Measurements from ENCODE around the gene ZNHIT2. TPM values are rescaled to one million over a fixed set of nuclear protein-coding genes. Genes with fewer than 3 reads are reported as not detected.

Gene ZNHIT2
- total RNA-seq, 4 donors from 2014 or later, result 4.4 to 12.6 (median 8.2) TPM

- no peak for TF ChIP-seq CTCF (IDR thresholded peaks at IDR 0.05; ENCODE audit: low read depth)
Measured at GRCh38 chr11:65071907-65072630, 45.4 kb downstream of the ZNHIT2 start.

GRCh38 chr11:65069217-65069616, 48.3 kb downstream of the ZNHIT2 start:
- no peak for TF ChIP-seq CTCF (IDR thresholded peaks at IDR 0.05; ENCODE audit: low read depth)

GRCh38 chr11:65067446-65067845, 50.1 kb downstream of the ZNHIT2 start:
- TF ChIP-seq CTCF (IDR thresholded peaks at IDR 0.05; ENCODE audit: low read depth), result no peak

GRCh38 chr11:65066805-65067291, 50.7 kb downstream of the ZNHIT2 start:
- no peak for TF ChIP-seq CTCF (IDR thresholded peaks at IDR 0.05; ENCODE audit: low read depth)

Small RNAs within 50 kb of the gene (small RNA-seq; reads per million reads assigned to genes)
- gene HIGD1AP10 (not detected), gene PDCL2P2 (not detected), gene RNU2-23P (not detected)

Other genes with a start within 250 kb of the ZNHIT2 start
- 100 to 1,000 TPM in 1 of 4 donors, 10 to 100 TPM in 3; 37.2 to 108 (median 46.4) TPM for gene EHD1, start 239.1 kb downstream of the ZNHIT2 start, total RNA-seq
- 10 to 100 TPM; 12.4 to 47.7 (median 22.2) TPM for gene ATG2A, start 200.5 kb downstream of the ZNHIT2 start, total RNA-seq
- gene PPP2R5B, start 193.0 kb downstream of the ZNHIT2 start, total RNA-seq, result 10 to 100 TPM in 2 of 4 donors, 1 to 10 TPM in 2; 8.8 to 19.8 (median 14.3) TPM
- gene GPHA2, start 181.8 kb downstream of the ZNHIT2 start, total RNA-seq, result not detected
- not detected for gene MAJIN, start 145.6 kb downstream of the ZNHIT2 start, total RNA-seq
- gene BATF2, start 120.7 kb downstream of the ZNHIT2 start, total RNA-seq, result 1 to 10 TPM in 2 of 4 donors, under 1 TPM in 1, not detected in 1; 0.68 to 1.9 (median 1.3) TPM
- gene ARL2, start 103.5 kb downstream of the ZNHIT2 start, total RNA-seq, result 100 to 1,000 TPM in 2 of 4 donors, 10 to 100 TPM in 2; 90.8 to 165 (median 131) TPM
- 10 to 100 TPM; 16.0 to 39.2 (median 20.5) TPM for gene SNX15, start 90.3 kb downstream of the ZNHIT2 start, total RNA-seq
- 10 to 100 TPM in 1 of 4 donors, 1 to 10 TPM in 3; 4.0 to 22.0 (median 7.0) TPM for gene SAC3D1, start 76.5 kb downstream of the ZNHIT2 start, total RNA-seq
- 10 to 100 TPM in 3 of 4 donors, 1 to 10 TPM in 1; 2.9 to 26.3 (median 16.4) TPM for gene NAALADL1, start 59.1 kb downstream of the ZNHIT2 start, total RNA-seq
- gene CDCA5, start 33.7 kb downstream of the ZNHIT2 start, total RNA-seq, result 1 to 10 TPM in 1 of 4 donors, under 1 TPM in 1, not detected in 2; 0.66 to 1.9 TPM
- gene ZFPL1, start 33.5 kb downstream of the ZNHIT2 start, total RNA-seq, result 10 to 100 TPM; 24.8 to 47.8 (median 36.6) TPM
- 100 to 1,000 TPM in 3 of 4 donors, 10 to 100 TPM in 1; 84.8 to 300 (median 174) TPM for gene VPS51, start 21.5 kb downstream of the ZNHIT2 start, total RNA-seq
- gene TM7SF2, start 5.8 kb downstream of the ZNHIT2 start, total RNA-seq, result 100 to 1,000 TPM in 3 of 4 donors, 10 to 100 TPM in 1; 95.1 to 339 (median 209) TPM
- 1,000 to 10,000 TPM in 1 of 4 donors, 100 to 1,000 TPM in 3; 793 to 1,064 (median 875) TPM for gene FAU, start 4.4 kb upstream of the ZNHIT2 start, total RNA-seq
- gene MRPL49, start 4.6 kb upstream of the ZNHIT2 start, total RNA-seq, result 10 to 100 TPM; 34.1 to 60.8 (median 48.7) TPM
- 10 to 100 TPM; 29.3 to 61.0 (median 46.0) TPM for gene SYVN1, start 16.8 kb upstream of the ZNHIT2 start, total RNA-seq
- not detected for gene SPDYC, start 52.5 kb upstream of the ZNHIT2 start, total RNA-seq
- 100 to 1,000 TPM in 2 of 4 donors, 10 to 100 TPM in 2; 86.4 to 112 (median 95.7) TPM for gene CAPN1, start 64.2 kb upstream of the ZNHIT2 start, total RNA-seq
- 1 to 10 TPM; 2.6 to 6.2 (median 4.9) TPM for gene POLA2, start 144.3 kb upstream of the ZNHIT2 start, total RNA-seq
- 10 to 100 TPM; 16.5 to 38.6 (median 28.5) TPM for gene CDC42EP2, start 197.2 kb upstream of the ZNHIT2 start, total RNA-seq
- gene DPF2, start 216.2 kb upstream of the ZNHIT2 start, total RNA-seq, result 10 to 100 TPM; 20.1 to 34.1 (median 28.1) TPM
- gene TIGD3, start 237.1 kb upstream of the ZNHIT2 start, total RNA-seq, result not detected